Measurements from ENCODE around the gene SYNE1.

SYNE1 gene

GRCh38 chr6:152233547-152234320 is 403.4 kb downstream of the SYNE1 start:
- no peak for DNase-seq (ENCODE audit: low spot score)

- no peak for DNase-seq (ENCODE audit: low spot score)
These were observed 404.5 kb downstream of the SYNE1 start for GRCh38 chr6:152232501-152233151.

- peak; percentile 5 for DNase-seq (ENCODE audit: low spot score)
These were observed 407.8 kb downstream of the SYNE1 start for GRCh38 chr6:152229330-152229729.

DNA sequence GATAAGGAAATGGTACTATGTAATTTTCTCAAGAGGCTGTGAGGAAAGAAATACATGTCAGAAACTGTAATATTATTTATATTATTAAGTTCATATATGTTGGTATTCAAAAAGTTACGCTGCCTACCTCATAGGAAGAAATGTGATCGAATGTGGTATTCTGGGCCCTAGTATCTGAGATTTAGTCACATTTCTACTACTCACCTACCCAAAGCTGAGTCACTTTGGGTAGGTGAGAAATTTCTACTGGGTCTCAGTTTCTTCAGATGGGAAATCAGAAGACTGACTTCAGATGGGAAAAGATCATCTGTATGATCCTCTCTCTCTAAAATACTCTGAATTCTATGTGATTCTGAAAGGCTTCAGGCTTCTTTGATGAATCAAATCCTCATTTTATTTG is 411.0 kb downstream of the SYNE1 start:
- no peak for DNase-seq (ENCODE audit: low spot score)

- DNase-seq (ENCODE audit: low spot score) = no peak
These were observed 411.8 kb downstream of the SYNE1 start for GRCh38 chr6:152225241-152225934.

GRCh38 chr6:152223636-152224035 is 413.5 kb downstream of the SYNE1 start:
- no peak for DNase-seq (ENCODE audit: low spot score)

- DNase-seq (ENCODE audit: low spot score) = no peak
These were observed 415.1 kb downstream of the SYNE1 start for GRCh38 chr6:152221806-152222628.

GRCh38 chr6:152220786-152221185 is 416.4 kb downstream of the SYNE1 start:
- DNase-seq (ENCODE audit: low spot score) = no peak

- no peak for DNase-seq (ENCODE audit: low spot score)
These were observed 418.3 kb downstream of the SYNE1 start for GRCh38 chr6:152218887-152219286.

GRCh38 chr6:152212437-152212836 is 424.7 kb downstream of the SYNE1 start:
- DNase-seq (ENCODE audit: low spot score) = no peak

- DNase-seq (ENCODE audit: low spot score) = no peak
These were observed 428.0 kb downstream of the SYNE1 start for GRCh38 chr6:152209211-152209610.

DNA sequence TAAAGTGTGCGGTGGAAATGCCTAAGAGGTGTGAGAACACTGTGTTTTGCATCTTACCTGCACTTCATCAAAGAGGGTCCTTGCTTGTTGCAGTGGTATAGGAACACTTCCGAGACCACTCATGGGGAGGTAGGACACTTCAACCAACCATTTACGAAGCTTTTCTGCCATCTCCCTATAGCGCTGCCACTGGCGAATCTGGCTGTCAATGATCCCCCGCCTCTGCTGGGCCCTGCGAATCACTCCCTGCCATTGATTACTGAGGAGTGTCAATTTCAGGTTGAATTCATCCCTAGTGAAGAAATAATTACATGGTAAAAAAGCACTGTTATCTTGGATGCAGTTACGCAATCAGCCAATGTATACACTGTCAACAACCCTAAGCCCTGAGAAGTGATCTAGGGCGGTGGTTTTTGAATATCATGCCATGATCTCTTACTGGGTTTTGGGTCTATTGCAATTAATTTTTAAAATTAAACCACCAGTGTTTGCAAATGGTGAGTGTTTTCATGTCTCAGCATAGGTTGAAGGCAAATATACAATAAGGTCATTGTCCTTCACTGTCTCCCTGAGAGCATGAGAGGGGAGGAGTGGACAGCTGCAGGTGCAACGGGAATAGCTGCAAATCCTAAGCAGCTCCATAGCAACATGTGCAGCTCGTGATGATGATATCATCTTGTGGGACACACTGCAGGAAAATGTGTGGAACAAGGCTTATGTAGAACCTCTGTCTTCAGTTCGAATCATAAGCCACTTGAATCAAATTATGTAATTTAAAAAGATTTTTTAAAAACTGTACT is 429.0 kb downstream of the SYNE1 start:
- no peak for DNase-seq (ENCODE audit: low spot score)

GRCh38 chr6:152206072-152206818 is 430.9 kb downstream of the SYNE1 start:
- peak; percentile 18 for DNase-seq (ENCODE audit: low spot score)

- DNase-seq (ENCODE audit: low spot score) = no peak
These were observed 432.6 kb downstream of the SYNE1 start for GRCh38 chr6:152204591-152204990.

DNA sequence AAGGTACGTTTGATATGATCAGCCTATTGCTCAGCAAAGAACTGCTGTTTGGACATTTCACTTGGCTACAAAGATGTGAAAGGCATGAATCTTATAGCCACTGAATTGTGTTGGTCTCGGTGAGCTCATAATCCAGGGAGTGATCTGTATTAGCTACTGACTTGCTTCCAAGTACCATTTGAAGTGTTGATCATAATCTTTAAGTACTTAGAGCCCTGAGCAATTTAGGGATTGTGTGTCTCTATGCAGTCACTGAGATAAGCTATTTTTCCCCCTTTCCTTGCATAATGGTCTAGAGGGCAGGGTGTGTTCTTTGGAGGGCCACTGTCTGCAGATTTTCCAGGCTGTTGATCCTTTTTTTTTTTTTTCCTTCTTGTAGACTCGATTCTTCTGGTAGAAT is 436.0 kb downstream of the SYNE1 start:
- no peak for DNase-seq (ENCODE audit: low spot score)

- DNase-seq (ENCODE audit: low spot score) = no peak
These were observed 441.3 kb downstream of the SYNE1 start for GRCh38 chr6:152195896-152196295.

DNA sequence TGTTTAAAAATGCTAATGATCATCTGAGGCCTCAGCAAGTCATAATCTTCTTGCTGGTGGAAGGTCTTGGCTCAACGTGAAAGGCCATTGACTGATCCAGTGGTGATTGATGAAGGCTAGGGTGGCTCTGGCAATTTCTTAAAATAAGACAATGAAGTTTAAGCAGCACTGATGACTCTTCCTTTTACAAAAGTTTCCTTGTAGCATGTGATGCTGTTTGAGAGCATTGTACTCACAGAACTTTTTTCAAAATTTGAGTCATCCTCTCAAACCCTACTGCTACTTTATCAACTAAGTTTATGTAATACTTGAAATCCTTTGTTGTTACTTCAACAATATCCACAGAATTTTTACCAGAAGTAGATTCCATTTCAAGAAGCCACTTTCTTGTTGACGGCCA is 447.4 kb downstream of the SYNE1 start:
- DNase-seq (ENCODE audit: low spot score) = no peak

GRCh38 chr6:152188011-152188410 is 449.2 kb downstream of the SYNE1 start:
- DNase-seq (ENCODE audit: low spot score) = no peak

GRCh38 chr6:152186840-152187239 is 450.3 kb downstream of the SYNE1 start:
- no peak for DNase-seq (ENCODE audit: low spot score)

DNA sequence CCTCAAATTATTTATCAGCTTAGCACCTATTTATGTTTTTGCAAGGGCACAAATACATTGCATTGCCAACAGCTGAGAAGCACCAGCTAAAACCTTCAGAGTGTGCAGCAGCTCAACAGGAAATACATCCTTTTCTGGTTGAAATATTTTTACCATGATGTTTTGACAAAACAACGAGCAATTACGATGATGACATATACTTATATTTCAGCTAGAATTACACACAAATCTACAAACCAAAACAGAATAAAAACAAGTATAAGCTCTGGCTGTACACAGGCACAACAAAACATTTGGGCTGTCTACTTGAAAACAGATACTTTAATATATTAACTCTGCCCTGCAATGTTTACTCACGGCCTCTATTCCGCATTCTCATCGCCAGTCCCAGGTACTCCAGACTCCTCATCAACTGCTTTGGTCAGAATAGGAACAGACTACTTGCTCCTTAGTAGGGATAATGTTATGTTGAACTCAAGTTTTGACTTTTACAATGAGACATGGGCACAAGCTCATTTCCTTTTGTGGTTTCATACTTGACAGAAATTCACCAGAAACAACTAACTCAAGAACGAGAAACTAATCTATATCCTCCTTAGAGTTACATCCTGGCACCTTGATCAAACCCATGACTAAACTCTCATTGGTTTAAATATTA is 452.1 kb downstream of the SYNE1 start:
- DNase-seq (ENCODE audit: low spot score) = no peak

Measured in kidney tubule cell (primary cell).